HG03097 (cell line): Measurements from ENCODE around the gene FSIP1.

Experiments used
- ATAC-seq: cut with Tn5 transposase; IDR thresholded peaks from one replicate; pipeline ENCODE4 v1.9.1; 2021; ENCODE audit not compliant: unreplicated experiment, low FRiP score

FSIP1 gene

DNA sequence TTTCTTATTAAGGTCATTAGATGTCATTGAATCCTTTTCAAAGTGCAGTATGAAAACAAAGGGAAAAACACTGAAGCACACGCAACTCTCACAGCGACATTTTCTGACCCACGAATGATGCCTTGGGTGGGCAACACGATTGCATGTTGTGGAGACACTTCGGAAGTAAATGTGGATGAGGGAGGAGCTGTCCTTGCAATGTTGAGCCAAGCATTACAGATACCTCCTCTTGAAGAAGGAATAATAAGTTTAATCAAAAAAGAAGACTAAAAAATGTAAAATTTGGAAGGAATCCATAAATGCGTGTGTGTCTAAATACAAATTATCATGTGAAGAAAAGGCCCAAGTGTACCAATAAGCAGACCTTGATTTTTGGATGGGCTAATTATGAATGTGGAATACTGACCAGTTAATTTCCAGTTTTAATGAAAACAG, 184.9 kb downstream of the FSIP1 start:
- no peak for ATAC-seq

- no peak for ATAC-seq
Measured at GRCh38 chr15:39597336-39597735, 185.3 kb downstream of the FSIP1 start.

DNA sequence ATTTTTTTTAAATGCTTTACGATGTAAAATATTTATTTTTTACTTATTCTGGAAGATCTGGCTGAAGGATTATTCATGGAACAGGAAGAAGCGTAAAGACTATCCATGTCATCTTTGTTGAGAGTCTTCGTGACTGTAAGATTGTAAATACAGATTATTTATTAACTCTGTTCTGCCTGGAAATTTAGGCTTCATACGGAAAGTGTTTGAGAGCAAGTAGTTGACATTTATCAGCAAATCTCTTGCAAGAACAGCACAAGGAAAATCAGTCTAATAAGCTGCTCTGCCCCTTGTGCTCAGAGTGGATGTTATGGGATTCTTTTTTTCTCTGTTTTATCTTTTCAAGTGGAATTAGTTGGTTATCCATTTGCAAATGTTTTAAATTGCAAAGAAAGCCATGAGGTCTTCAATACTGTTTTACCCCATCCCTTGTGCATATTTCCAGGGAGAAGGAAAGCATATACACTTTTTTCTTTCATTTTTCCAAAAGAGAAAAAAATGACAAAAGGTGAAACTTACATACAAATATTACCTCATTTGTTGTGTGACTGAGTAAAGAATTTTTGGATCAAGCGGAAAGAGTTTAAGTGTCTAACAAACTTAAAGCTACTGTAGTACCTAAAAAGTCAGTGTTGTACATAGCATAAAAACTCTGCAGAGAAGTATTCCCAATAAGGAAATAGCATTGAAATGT, 186.1 kb downstream of the FSIP1 start:
- no peak for ATAC-seq

GRCh38 chr15:39595338-39596221, 187.1 kb downstream of the FSIP1 start:
- ATAC-seq = no peak

DNA sequence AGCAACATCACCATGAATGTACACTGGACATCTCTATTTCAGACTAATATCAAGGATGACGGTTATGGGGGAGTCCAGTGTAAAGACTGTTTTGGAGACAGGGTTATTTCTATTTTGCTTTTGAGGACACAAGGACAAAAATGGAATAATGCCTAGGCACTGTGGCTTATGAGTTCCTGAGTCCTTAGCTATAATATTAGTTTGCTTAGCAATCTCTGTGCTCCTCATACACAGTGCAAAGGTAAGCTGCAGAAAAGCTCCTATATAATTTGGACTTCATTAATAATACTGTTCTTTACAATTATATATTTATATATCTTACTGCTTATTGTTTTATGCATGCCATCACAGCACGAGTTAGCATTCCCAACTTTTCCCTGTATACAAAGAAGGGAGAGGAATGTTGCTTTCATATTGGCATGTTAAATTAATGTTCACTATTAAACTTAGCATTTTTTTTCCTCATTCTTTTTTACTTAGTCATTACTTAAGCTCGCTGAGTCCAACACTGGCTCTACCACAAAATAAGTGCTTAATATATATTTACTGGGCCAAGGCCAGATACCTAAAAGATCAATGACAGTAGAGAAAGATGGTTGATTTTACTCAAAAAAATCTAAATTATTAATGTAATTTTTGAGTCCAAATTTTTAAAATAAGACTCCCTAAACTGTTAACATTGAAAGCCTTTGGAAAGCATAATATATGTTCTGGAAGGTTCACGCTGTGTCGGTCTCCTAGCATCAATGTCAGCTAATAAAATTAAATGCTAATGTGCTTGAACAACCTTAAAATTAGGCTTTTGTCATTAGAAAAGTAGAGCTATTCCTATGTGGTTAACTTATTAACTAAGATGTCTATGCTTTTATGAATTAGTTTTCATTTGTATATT, 187.9 kb downstream of the FSIP1 start:
- no peak for ATAC-seq

DNA sequence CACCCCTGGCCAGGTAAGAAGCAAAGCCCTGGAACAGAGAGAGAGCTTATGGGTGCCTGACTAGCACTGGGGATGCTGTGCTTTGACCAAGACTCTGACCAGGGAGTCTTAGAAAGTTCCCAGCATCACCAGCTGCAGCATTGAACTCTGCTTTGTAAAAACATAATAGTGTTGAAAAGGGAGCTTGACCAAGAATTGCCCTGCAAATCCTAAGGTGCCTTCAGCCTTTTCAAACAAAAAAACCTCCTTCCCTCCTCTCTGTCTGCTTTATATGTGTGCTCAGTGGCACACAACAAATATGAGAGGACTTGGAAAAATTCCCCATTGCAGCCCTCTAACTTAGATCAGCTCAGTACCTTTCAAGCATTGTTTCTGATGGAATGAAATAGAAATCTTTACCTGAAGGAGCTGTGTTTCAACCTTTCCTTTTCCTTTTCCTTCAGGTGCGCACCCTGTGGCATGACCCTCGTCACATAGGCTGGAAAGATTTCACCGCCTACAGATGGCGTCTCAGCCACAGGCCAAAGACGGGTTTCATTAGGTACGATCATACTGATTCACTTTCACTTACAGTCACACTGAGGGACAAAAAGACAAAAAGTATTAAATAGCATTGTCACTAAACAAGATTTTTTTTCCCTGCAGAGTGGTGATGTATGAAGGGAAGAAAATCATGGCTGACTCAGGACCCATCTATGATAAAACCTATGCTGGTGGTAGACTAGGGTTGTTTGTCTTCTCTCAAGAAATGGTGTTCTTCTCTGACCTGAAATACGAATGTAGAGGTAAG, 188.8 kb downstream of the FSIP1 start:
- ATAC-seq = no peak

DNA sequence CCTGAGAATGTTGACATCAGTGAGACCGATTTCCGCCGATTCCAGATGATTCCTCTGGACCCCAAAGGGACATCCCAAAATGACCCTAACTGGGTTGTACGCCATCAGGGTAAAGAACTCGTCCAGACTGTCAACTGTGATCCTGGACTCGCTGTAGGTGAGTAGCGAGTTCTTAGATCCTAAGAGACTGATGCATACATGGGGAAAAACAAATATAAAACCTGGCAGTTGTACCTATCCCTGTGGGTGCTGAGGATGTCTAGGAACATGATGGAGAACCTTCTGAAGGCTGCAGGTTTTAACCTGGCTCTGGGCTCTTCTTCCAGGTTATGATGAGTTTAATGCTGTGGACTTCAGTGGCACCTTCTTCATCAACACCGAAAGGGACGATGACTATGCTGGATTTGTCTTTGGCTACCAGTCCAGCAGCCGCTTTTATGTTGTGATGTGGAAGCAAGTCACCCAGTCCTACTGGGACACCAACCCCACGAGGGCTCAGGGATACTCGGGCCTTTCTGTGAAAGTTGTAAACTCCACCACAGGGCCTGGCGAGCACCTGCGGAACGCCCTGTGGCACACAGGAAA, 189.5 kb downstream of the FSIP1 start:
- no peak for ATAC-seq

DNA sequence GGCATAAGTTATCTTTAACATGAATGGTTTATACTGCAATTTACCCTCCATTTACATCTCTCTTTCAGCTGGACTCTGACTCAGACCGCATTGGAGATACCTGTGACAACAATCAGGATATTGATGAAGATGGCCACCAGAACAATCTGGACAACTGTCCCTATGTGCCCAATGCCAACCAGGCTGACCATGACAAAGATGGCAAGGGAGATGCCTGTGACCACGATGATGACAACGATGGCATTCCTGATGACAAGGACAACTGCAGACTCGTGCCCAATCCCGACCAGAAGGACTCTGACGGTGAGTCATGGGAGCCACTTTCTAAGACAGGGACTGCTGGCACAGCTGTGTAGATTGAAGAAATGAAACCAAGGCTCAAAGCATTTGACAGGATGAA, 190.1 kb downstream of the FSIP1 start:
- ATAC-seq = no peak

GRCh38 chr15:39591896-39592315, 190.7 kb downstream of the FSIP1 start:
- no peak for ATAC-seq

GRCh38 chr15:39591141-39591895, 191.3 kb downstream of the FSIP1 start:
- ATAC-seq = no peak

- no peak for ATAC-seq
Measured at GRCh38 chr15:39589815-39590644, 192.6 kb downstream of the FSIP1 start.

DNA sequence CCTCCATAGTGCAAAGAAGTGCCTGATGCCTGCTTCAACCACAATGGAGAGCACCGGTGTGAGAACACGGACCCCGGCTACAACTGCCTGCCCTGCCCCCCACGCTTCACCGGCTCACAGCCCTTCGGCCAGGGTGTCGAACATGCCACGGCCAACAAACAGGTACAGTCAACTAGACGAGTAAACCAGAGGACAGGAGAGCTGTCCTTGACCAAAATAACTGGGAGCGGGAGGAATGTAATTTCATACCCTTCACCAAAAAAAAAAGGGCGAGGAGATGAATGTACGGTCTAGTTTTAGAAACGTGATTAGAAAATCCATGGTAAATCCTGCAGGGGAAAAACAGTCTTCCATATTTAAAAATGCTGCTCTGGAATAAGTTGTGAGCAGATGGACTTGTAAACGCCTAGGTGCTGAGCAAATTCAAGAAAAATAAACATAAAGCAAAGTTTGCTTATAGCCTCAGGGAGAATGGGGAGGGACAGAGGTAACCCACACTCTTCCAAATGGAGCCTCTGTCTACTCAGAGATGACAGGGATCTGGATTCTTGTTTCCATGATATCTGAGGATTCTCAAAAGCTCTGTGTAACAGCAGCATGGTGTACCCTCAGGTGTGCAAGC, 193.3 kb downstream of the FSIP1 start:
- ATAC-seq = no peak

DNA sequence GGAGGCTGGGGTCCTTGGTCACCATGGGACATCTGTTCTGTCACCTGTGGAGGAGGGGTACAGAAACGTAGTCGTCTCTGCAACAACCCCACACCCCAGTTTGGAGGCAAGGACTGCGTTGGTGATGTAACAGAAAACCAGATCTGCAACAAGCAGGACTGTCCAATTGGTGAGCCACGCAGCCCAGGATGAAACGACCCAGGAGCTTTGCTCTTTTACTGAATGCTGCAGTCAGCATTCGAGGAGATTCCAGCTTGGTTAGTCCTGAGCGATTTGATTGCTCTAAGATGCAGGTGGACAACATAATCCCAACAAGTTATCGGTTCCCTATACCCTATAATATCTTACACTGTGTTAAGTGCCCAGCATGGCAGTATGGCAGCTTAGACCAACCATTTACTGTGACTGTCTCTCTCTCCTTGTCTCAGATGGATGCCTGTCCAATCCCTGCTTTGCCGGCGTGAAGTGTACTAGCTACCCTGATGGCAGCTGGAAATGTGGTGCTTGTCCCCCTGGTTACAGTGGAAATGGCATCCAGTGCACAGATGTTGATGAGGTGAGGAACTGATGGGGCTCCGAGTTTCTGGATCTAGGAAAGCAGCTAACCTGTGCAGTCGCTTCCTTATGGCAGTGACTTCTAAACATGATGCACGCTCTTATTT, 194.0 kb downstream of the FSIP1 start:
- no peak for ATAC-seq

- no peak for ATAC-seq
Measured at GRCh38 chr15:39587731-39588530, 194.7 kb downstream of the FSIP1 start.

- ATAC-seq = no peak
Measured at GRCh38 chr15:39587096-39587721, 195.4 kb downstream of the FSIP1 start.
